OCI-LY7 (cell line): ENCODE measurements around the gene NRBF2.

Experiments used
- EZH2phosphoT487 ChIP-seq: fragments of 200-600 bp; sonication (generic); IDR thresholded peaks from 2 replicates; pipeline ENCODE4 v1.6.1; 2018; ENCODE audit warnings: low read depth, borderline replicate concordance, mild to moderate bottlenecking, mixed run types, antibody characterized with exemption, low read length, moderate library complexity, mixed read lengths
- TF ChIP-seq, protein P1 (sequence below): fragments of 200-600 bp; sonication (generic); conservative IDR thresholded peaks from 2 replicates; pipeline ENCODE4 v1.5.1; 2014; ENCODE audit warnings: mild to moderate bottlenecking, antibody characterized with exemption, low read length, moderate library complexity, mixed read lengths

DNA sequence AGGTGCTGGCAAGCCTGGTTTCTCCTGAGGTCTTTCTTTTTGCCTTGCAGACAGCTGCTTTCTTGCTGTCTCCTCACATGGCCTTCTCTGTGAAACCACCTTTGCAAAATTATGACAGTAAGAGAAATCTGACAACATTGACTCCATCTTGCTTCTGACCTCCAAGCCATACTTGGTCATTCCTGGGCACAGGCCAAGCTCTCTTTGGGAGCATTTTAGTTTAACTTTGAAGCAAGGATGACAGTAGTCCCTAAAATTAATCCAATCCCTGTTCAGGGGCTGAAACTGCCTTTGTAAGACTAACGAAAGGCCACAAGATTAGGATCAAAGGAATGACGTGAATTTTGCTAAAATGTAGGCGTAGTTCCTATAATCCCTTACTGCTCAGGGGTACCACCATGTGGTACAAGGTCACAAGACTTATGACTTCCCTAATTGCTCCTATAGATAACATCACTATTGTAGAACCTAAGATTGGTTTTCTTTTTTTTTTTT lies 25.1 kb upstream of the NRBF2 start:
- TF ChIP-seq, protein P1, sequence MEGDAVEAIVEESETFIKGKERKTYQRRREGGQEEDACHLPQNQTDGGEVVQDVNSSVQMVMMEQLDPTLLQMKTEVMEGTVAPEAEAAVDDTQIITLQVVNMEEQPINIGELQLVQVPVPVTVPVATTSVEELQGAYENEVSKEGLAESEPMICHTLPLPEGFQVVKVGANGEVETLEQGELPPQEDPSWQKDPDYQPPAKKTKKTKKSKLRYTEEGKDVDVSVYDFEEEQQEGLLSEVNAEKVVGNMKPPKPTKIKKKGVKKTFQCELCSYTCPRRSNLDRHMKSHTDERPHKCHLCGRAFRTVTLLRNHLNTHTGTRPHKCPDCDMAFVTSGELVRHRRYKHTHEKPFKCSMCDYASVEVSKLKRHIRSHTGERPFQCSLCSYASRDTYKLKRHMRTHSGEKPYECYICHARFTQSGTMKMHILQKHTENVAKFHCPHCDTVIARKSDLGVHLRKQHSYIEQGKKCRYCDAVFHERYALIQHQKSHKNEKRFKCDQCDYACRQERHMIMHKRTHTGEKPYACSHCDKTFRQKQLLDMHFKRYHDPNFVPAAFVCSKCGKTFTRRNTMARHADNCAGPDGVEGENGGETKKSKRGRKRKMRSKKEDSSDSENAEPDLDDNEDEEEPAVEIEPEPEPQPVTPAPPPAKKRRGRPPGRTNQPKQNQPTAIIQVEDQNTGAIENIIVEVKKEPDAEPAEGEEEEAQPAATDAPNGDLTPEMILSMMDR: no peak
- TF ChIP-seq EZH2phosphoT487: no peak
